K562 (cell line): ENCODE data around the gene GRB14.
"Not testable (repeated sequence)": the region's sequence is repeated elsewhere in the genome, so short reads cannot be mapped to it uniquely, and the experiment has no call there.

Experiments used
- CXXC5 ChIP-seq: fragments of 250-450 bp; sonication (Bioruptor Pico); IDR thresholded peaks from 2 replicates; pipeline ENCODE4 v1.8.0; 2022; ENCODE audit warnings: inconsistent platforms, mild to moderate bottlenecking, moderate library complexity
- NFIC ChIP-seq: fragments of 450-650 bp; IDR thresholded peaks from 2 replicates; pipeline ENCODE4 v1.6.1; 2017; ENCODE audit warnings: mild to moderate bottlenecking, inconsistent platforms

DNA sequence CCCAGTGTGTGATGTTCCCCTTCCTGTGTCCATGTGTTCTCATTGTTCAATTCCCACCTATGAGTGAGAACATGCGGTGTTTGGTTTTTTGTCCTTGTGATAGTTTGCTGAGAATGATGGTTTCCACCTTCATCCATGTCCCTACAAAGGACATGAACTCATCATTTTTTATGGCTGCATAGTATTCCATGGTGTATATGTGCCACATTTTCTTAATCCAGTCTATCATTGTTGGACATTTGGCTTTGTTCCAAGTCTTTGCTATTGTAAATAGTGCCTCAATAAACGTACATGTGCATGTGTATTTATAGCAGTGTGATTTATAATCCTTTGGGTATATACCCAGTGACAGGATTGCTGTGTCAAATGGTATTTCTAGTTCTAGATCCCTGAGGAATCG lies 7.0 kb upstream of the GRB14 start:
- TF ChIP-seq CXXC5 (CRISPR knock-in tag): not testable (repeated sequence)
- peak; percentile 55 for TF ChIP-seq NFIC
